ENCODE data around the gene SLC30A4. TPM values are rescaled to one million over a fixed set of nuclear protein-coding genes. Genes with fewer than 3 reads are reported as not detected.

The SLC30A4 gene
- 1 to 10 TPM; 4.5 to 7.8 TPM for total RNA-seq
- polyA plus RNA-seq, result 1 to 10 TPM; 1.0 to 1.4 TPM
- long read RNA-seq, donor 1, result 0 reads
- long read RNA-seq, donor 2, result 0 reads
- long read RNA-seq, donor 3, result 0 reads
- long read RNA-seq, donor 4, result 0 reads
- long read RNA-seq, donor 5, full-length matches to known transcripts, result 1 of 1 reads
- long read RNA-seq, donor 5, partial matches to known transcripts, result 0 of 1 reads
- long read RNA-seq, donor 5, other reads (novel, unspliced or antisense), result 0 of 1 reads

- Histone ChIP-seq H3K4me1 (ENCODE audit: control insufficient read depth in 5 of 5, insufficient read depth in 5 of 5, low read length in 5 of 5) (peaks cover 0 to 20% (median 6%) of the 10 kb centered on the region in 5 donors), H3K36me3 (ENCODE audit: control insufficient read depth in 4 of 4, insufficient read depth in 4 of 4, low read length in 4 of 4) (peaks cover 0 to 1% (median 0%) of the 10 kb centered on the region in 4 donors), H3K27me3 (ENCODE audit: control insufficient read depth in 3 of 3, insufficient read depth in 3 of 3, low read length in 2 of 3) (no peaks in the 10 kb centered on the region), H3K4me3 (peak within 1 kb of the TSS; percentile 63), H3K9ac (ENCODE audit: insufficient read depth in 1 of 2, low read length in 2 of 2) (peak within 1 kb of the TSS; percentile 57 to 80), H3K27ac (ENCODE audit: low read depth in 1 of 2, low read length in 1 of 2) (peak within 1 kb of the TSS; percentile 68 to 88), H3K9me3 (ENCODE audit: control insufficient read depth in 4 of 4, insufficient read depth in 3 of 4, low read length in 3 of 4) (no peaks in the 10 kb centered on the region)
- no peak for TF ChIP-seq CTCF (IDR thresholded peaks at IDR 0.05; ENCODE audit: control extremely low read depth, extremely low read depth)
- 0 to 1% methylated on average over 87 to 106 of the region's 106 CpGs for WGBS, 2 donors
- peak; percentile 74 to 84 (median 77) for DNase-seq
- ATAC-seq (ENCODE audit: insufficient read depth, low FRiP score), result peak; percentile 97
These were observed at the start of gene SLC30A4 for GRCh38 chr15:45522328-45523165. Gene SLC30A4 (minus strand): TSS chr15:45522755. CDS start chr15:45522354, 401 bp downstream.

GRCh38 chr15:45555934-45556608, 33.5 kb upstream of the SLC30A4 start:
- Histone ChIP-seq H3K27me3 (ENCODE audit: control insufficient read depth in 3 of 3, insufficient read depth in 3 of 3, low read length in 2 of 3) (no peaks in the 10 kb centered on the region), H3K4me1 (ENCODE audit: control insufficient read depth in 5 of 5, insufficient read depth in 5 of 5, low read length in 5 of 5) (no peaks in the 10 kb centered on the region), H3K27ac (ENCODE audit: low read depth in 1 of 2, low read length in 1 of 2) (no peak overlapping the region), H3K4me3 (no peak overlapping the region), H3K36me3 (ENCODE audit: control insufficient read depth in 4 of 4, insufficient read depth in 4 of 4, low read length in 4 of 4) (no peaks in the 10 kb centered on the region), H3K9ac (ENCODE audit: insufficient read depth in 1 of 2, low read length in 2 of 2) (no peak overlapping the region), H3K9me3 (ENCODE audit: control insufficient read depth in 4 of 4, insufficient read depth in 3 of 4, low read length in 3 of 4) (no peaks in the 10 kb centered on the region)
- ATAC-seq (ENCODE audit: insufficient read depth, low FRiP score) (no peak), DNase-seq (no peak)
- WGBS, 2 donors, result 27 to 39% methylated on average over 3 of the region's 3 CpGs
- no peak for TF ChIP-seq CTCF (IDR thresholded peaks at IDR 0.05; ENCODE audit: control extremely low read depth, extremely low read depth)

GRCh38 chr15:45551676-45552075, 29.1 kb upstream of the SLC30A4 start:
- no peak for ATAC-seq (ENCODE audit: insufficient read depth, low FRiP score)
- no peak for TF ChIP-seq CTCF (IDR thresholded peaks at IDR 0.05; ENCODE audit: control extremely low read depth, extremely low read depth)
- H3K9ac ChIP-seq (ENCODE audit: insufficient read depth in 1 of 2, low read length in 2 of 2), result no peak overlapping the region
- H3K4me3 ChIP-seq, result no peak overlapping the region
- H3K9me3 ChIP-seq (ENCODE audit: control insufficient read depth in 4 of 4, insufficient read depth in 3 of 4, low read length in 3 of 4), result no peaks in the 10 kb centered on the region
- no peaks in the 10 kb centered on the region for H3K4me1 ChIP-seq (ENCODE audit: control insufficient read depth in 5 of 5, insufficient read depth in 5 of 5, low read length in 5 of 5)
- no peaks in the 10 kb centered on the region for H3K27me3 ChIP-seq (ENCODE audit: control insufficient read depth in 3 of 3, insufficient read depth in 3 of 3, low read length in 2 of 3)
- H3K36me3 ChIP-seq (ENCODE audit: control insufficient read depth in 4 of 4, insufficient read depth in 4 of 4, low read length in 4 of 4), result no peaks in the 10 kb centered on the region
- WGBS, 2 donors, result 44 to 60% methylated on average over 3 of the region's 3 CpGs
- DNase-seq, result no peak
- H3K27ac ChIP-seq (ENCODE audit: low read depth in 1 of 2, low read length in 1 of 2), result no peak overlapping the region

Data from lung (tissue), 16 donors.